GM10248 (cell line): ENCODE measurements around the gene CALML5.

Source experiments
- CTCF ChIA-PET: fragments of 300-600 bp; sonication (Branson Sonifier 250); formaldehyde crosslinking; extraction: SDS; loops from one replicate; lab custom pipeline; 2021; ENCODE audit warnings: antibody characterized with exemption; lab: Yijun Ruan, JAX
- POLR2A ChIA-PET: fragments of 350-650 bp; sonication (Branson Sonifier 250); formaldehyde crosslinking; extraction: SDS; loops from one replicate; lab custom pipeline; 2020; ENCODE audit warnings: antibody characterized with exemption; lab: Yijun Ruan, JAX
- DNase-seq: peaks from one replicate; pipeline ENCODE4 v3.0.0; 2012; ENCODE audit errors: extremely low spot score
- CTCF ChIP-seq: IDR thresholded peaks from 2 replicates; pipeline ENCODE4 v1.5.1; 2012; ENCODE audit warnings: mild to moderate bottlenecking, low read depth; ENCODE audit errors: extremely low read depth, missing control alignments, control extremely low read depth

Gene CALML5

DNA sequence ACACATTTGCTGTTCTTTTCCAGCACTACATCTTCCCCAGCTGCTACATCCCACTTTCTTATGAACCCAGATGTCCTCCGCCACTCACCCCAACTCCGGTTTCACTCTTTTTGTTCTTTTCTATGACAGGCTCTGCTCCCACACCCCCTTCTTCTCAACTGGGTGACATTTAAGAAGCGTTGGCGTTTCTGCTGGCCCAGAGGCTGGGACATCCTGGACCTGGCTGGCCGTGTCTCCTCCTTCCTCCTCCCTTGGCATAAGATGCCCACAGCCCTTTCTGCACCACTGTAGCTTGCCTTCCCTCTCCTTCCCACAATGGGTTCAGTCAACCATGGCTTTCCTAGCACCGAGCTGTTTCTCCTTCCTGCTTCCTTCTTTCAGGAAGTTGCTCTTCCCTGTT is 9.4 kb upstream of the CALML5 start:
- no peak for TF ChIP-seq CTCF
- no peak for DNase-seq
- ChIA-PET CTCF (interaction anchor here (0.9 to 2.0 kb wide), 2 partner anchors 10 to 68 kb away, joined by 3 to 5 read pairs; partner anchors contain the start of gene CALML5), POLR2A (no interaction called here)

- TF ChIP-seq CTCF = no peak
- ChIA-PET CTCF (interaction anchor here (2.0 kb wide), 1 partner anchor 67 kb away, joined by 5 read pairs; no protein-coding TSS in a partner anchor), POLR2A (no interaction called here)
- no peak for DNase-seq
Observed at GRCh38 chr10:5508161-5508604, 8.8 kb upstream of the CALML5 start.

DNA sequence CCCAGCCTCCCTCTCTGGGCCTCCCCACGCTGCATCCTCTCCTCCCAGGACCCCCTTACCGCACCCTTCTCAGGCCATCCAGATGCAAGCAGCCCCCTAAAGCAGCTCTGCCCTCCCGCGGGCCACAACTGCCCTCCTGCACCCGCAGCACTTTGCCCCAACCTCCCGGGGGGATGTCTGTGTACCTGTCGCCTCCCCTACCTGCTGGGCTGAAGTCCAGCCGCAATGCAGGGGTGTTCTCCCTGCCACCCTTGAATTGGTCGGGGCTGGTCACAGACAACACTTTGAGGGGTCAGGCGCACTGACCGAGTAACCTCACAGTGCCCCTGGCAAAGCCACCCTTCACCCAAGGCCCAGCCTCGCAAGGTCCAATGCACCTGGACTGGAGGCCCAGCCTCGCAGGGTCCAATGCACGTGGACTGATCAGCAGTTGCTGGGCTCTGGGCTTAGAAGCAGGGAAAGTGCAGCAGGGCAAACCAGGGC is 8.3 kb upstream of the CALML5 start:
- no peak for TF ChIP-seq CTCF
- CTCF ChIA-PET = interaction anchor here (1.5 to 2.0 kb wide), 2 partner anchors 67 to 115 kb away, joined by 3 to 5 read pairs; no protein-coding TSS in a partner anchor
- no peak for DNase-seq
- POLR2A ChIA-PET = no interaction called here

DNA sequence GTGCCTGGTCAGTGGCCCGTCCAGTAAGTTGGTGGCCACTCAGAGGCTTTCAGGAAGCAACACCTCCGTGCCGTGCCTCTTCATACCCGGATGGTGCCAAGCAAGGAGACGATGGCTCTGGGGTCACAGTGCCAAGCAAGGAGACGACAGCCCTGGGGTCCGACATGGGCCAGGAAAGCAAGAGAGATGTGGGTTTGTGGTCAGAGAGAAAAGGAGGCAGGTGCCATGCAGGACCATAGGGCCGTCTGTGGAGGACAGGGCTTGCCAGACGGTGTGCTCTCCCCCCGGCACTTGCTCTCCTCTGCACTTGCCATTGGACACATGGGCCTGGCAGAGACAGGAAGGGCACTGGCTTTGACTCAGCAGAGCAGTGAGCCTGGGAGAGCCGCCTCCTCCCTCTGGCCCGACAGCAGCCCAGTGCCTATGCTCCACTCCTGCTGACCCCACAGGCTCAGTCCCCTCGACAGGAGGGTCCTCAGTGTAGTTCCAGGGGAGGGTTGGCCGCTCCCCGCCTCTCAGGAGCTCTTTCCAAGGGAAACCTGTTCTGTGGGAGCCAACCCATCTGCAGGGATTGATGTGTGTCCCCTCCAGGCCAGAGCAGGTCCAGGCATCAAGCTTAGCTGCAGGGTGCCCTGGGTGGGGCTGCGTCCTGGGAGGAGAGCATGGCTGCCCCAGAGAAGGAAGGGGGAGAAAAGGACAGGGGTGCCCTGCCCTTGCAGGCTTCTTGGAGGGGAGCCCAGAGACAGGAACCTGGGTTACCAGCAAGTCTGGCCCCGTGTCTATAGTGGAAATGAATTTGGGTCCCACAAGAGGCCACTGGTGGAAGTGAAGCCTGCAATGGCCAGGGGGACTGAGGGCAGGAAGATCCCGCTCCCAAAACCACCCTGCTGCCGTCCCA is 7.6 kb upstream of the CALML5 start:
- no peak for DNase-seq
- no peak for TF ChIP-seq CTCF
- ChIA-PET CTCF (interaction anchor here (1.5 to 2.0 kb wide), 2 partner anchors 66 to 116 kb away, joined by 3 to 5 read pairs; no protein-coding TSS in a partner anchor), POLR2A (no interaction called here)

GRCh38 chr10:5506246-5506645 is 6.9 kb upstream of the CALML5 start:
- POLR2A ChIA-PET = no interaction called here
- CTCF ChIA-PET = interaction anchor here (1.5 kb wide), 1 partner anchor 117 kb away, joined by 3 read pairs; no protein-coding TSS in a partner anchor
- DNase-seq = no peak
- no peak for TF ChIP-seq CTCF

DNA sequence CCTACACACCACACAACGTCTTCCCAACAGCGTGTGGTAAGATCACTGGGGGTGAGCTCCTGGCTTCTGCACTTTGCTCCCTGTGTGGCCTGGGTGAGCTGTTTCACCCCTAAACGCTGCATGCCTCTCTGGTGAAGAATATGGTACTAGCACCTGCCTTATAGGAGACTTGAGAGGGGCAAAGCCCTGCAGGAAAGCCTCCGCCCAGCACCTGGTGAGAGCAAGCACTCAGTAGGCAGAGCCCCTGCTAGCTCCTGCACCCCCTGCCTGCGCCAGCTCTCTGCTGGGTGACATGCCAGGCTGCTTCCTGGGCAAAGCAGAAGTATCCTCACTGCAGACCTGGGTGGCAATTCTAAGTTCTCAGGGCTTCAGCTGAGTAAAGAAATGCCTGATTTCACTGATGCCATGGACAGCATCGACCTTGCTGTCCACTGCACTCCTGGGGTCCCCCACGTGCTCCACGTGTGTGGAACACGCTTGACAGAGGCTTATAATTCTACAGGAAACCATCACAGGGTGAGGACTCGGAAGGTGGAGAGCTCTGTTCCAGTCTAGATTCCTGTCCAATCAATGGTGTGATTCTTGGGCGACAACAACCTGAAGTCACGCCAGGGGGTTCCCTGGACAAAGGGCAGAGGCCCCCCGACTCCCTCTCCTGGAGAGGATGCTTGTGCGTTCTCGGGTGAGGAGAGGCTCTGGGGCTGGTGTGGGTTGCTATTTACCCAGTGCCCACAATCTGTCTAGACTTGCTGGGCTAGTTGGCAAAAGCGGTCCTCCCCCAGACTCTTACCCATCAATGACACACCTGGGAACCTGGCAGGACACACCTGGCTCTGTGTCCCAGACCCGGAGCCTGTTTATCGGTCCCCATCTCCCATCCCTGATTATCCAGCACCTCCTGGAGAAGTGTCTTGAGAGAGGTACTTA is 5.0 kb upstream of the CALML5 start:
- no peak for TF ChIP-seq CTCF
- ChIA-PET POLR2A (no interaction called here), CTCF (no interaction called here)
- DNase-seq = no peak
